Lower leg skin (tissue), 4 donors: Measurements from ENCODE around the gene IFT27. TPM values are rescaled to one million over a fixed set of nuclear protein-coding genes. Genes with fewer than 3 reads are reported as not detected.
A peak's percentile ranks its signal among the peaks of the same experiment; 100 is the strongest.

Source experiments
- DNase-seq, 2 donors: peaks; one replicate each; pipeline ENCODE4 v3.0.0-alpha.2; 2019; ENCODE audit warnings: low spot score in 2 of 2
- H3K4me3 ChIP-seq: fragments of 200-600 bp; sonication (generic); 2 replicates; pipeline ENCODE4 v1.5.1; 2017; ENCODE audit warnings: mild to moderate bottlenecking, low read depth; ENCODE audit not compliant: poor library complexity, severe bottlenecking
- CTCF ChIP-seq, 3 donors: fragments of 450-650 bp; IDR thresholded peaks; one replicate each; pipeline ENCODE4 v1.5.1; 2016; ENCODE audit warnings: antibody characterized with exemption in 3 of 3, mild to moderate bottlenecking in 3 of 3, moderate library complexity in 2 of 3
- POLR2A ChIP-seq, 2 donors: fragments of 450-650 bp; IDR thresholded peaks; one replicate each; pipeline ENCODE4 v1.6.1; 2016 to 2017; ENCODE audit warnings: antibody characterized with exemption in 2 of 2, mild to moderate bottlenecking in 1 of 2, moderate library complexity in 1 of 2
- WGBS, 2 donors: methylation state at CpG; one replicate each; pipeline ENCODE4 v1.1.5; 2018; 5-methylcytosine and 5-hydroxymethylcytosine counted together
- intact Hi-C: fragments of 100-400 bp; cut with DNase I; formaldehyde crosslinking; loops from one replicate; pipeline ENCODE4 v1.15.0; 2023; ENCODE audit warnings: low total_unique reads
- total RNA-seq, 4 donors: library from RNA; depleted of rRNA; stranded (reverse); fragments of >200 nt; gene quantifications; one replicate each; pipeline ENCODE4 v1.1.0, GENCODE V29; 2016

IFT27 gene
- total RNA-seq, 4 donors from 2014 or later: 4.3 to 9.3 (median 8.7) TPM

- no peak for TF ChIP-seq CTCF (IDR thresholded peaks at IDR 0.05)
- TF ChIP-seq POLR2A (IDR thresholded peaks at IDR 0.05): no peak
- peak in 1 of 2 donors; percentile 80 for DNase-seq
- whole genome bisulfite sequencing, 2 donors: 91 to 92% methylated on average over 10 of the region's 10 CpGs
- intact Hi-C loops: no loop called here
- no peak overlapping the region for H3K4me3 ChIP-seq
Measured at GRCh38 chr22:36767035-36767775, 8.7 kb downstream of the IFT27 start.

- no peak for TF ChIP-seq POLR2A (IDR thresholded peaks at IDR 0.05)
- TF ChIP-seq CTCF (IDR thresholded peaks at IDR 0.05): no peak
- no peak overlapping the region for H3K4me3 ChIP-seq
- intact Hi-C loops: no loop called here
- 85 to 90% methylated on average over 11 of the region's 11 CpGs for WGBS, 2 donors
- DNase-seq: no peak
Measured at GRCh38 chr22:36765943-36766450, 9.9 kb downstream of the IFT27 start.

- no peak overlapping the region for H3K4me3 ChIP-seq
- intact Hi-C loops: no loop called here
- TF ChIP-seq CTCF (IDR thresholded peaks at IDR 0.05) (no peak), POLR2A (IDR thresholded peaks at IDR 0.05) (no peak)
- peak in 1 of 2 donors; percentile 67 for DNase-seq
- WGBS, 2 donors: 87% methylated on average over 17 of the region's 17 CpGs
Measured at GRCh38 chr22:36765131-36765942, 10.6 kb downstream of the IFT27 start.

GRCh38 chr22:36764641-36765040 is 11.3 kb downstream of the IFT27 start:
- H3K4me3 ChIP-seq: no peak overlapping the region
- DNase-seq: peak in 1 of 2 donors; percentile 78
- TF ChIP-seq POLR2A (IDR thresholded peaks at IDR 0.05) (no peak), CTCF (IDR thresholded peaks at IDR 0.05) (no peak)
- WGBS, 2 donors: 93 to 94% methylated on average over 6 of the region's 6 CpGs
- intact Hi-C loops: no loop called here

GRCh38 chr22:36764060-36764459 is 11.9 kb downstream of the IFT27 start:
- DNase-seq: peak in 1 of 2 donors; percentile 40
- 48 to 51% methylated on average over 9 of the region's 9 CpGs for WGBS, 2 donors
- TF ChIP-seq CTCF (IDR thresholded peaks at IDR 0.05): no peak
- H3K4me3 ChIP-seq: no peak overlapping the region
- intact Hi-C loops: no loop called here
